GM12891 (cell line): Measurements from ENCODE around the gene ATP5PO.

Source experiments
- POLR2A ChIP-seq: IDR thresholded peaks from 2 replicates; pipeline ENCODE4 v1.6.1; 2011; ENCODE audit warnings: low read depth, low read length, control low read depth
- POLR2AphosphoS5 ChIP-seq: IDR thresholded peaks from 2 replicates; pipeline ENCODE4 v1.6.1; 2011; ENCODE audit warnings: low read depth, low read length, control low read depth

DNA sequence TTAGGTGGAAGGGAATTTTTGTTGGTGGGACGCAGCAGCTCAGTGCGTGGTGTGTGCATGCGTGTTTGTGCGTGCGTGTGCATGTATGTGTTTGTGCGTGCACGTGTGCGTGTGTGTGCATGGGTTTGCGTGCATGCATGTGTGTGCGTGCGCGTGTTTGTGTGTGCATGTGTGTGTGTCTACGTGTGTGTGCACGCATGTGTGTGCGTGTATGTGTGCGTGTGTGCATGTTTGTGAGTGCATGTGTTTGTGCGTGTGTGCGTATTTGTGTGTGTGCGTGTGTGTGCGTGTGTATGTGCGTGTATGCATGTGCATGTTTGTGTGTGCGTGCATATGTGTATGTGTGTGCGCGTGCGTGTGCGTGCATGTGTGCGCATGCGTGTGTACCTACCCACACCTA, 20.2 kb downstream of the ATP5PO start:
- no peak for TF ChIP-seq POLR2A
- no peak for TF ChIP-seq POLR2AphosphoS5
